GM18861 (cell line): ENCODE results near the gene VDAC2.
A peak's percentile ranks its signal among the peaks of the same experiment; 100 is the strongest.
"Not testable (repeated sequence)": the region's sequence is repeated elsewhere in the genome, so short reads cannot be mapped to it uniquely, and the experiment has no call there.

Experiments used
- ATAC-seq: cut with Tn5 transposase; IDR thresholded peaks from one replicate; pipeline ENCODE4 v1.9.1; 2021; ENCODE audit not compliant: unreplicated experiment

The VDAC2 gene, protein sequence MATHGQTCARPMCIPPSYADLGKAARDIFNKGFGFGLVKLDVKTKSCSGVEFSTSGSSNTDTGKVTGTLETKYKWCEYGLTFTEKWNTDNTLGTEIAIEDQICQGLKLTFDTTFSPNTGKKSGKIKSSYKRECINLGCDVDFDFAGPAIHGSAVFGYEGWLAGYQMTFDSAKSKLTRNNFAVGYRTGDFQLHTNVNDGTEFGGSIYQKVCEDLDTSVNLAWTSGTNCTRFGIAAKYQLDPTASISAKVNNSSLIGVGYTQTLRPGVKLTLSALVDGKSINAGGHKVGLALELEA

DNA sequence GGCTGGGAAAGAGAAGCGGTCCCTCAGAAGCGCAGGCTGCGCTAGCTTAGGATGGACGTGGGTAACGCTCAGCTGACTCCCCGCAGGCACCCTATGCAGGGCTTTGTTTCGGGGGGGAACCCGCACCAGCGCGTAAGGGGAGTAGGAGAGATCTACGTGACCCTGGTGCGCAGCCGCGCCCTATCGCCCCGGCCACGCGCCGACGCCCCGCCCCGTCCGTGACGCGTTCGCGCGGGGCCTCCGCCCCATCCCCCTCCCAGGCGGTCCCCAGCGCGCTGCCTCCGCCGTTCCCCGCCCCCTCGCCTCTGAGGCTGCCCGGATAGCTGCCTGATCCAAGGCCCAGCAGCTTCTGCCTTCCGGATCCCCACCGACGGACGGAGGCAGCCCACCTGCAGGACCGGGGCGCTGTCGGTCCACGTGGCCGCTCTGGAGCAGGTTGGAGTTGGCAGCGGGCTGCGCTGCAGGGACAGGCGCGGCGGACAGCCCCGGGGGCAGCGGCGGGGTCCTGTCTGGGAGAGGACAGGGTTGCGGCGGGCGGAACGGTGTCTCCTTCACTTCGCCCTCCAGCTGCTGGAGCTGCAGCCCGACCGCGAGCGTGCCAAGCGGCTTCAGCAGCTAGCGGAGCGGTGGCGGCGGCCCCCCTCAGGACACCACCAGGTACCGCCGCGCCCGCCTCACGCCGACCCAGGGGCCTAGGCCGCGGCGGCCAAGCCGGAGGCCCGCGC, at the start of gene VDAC2:
Gene VDAC2 (plus strand): TSS at position 515 of the 725 bp plus-strand sequence. CDS start 363 bp downstream, outside the sequence.
- ATAC-seq = peak; percentile 58

DNA sequence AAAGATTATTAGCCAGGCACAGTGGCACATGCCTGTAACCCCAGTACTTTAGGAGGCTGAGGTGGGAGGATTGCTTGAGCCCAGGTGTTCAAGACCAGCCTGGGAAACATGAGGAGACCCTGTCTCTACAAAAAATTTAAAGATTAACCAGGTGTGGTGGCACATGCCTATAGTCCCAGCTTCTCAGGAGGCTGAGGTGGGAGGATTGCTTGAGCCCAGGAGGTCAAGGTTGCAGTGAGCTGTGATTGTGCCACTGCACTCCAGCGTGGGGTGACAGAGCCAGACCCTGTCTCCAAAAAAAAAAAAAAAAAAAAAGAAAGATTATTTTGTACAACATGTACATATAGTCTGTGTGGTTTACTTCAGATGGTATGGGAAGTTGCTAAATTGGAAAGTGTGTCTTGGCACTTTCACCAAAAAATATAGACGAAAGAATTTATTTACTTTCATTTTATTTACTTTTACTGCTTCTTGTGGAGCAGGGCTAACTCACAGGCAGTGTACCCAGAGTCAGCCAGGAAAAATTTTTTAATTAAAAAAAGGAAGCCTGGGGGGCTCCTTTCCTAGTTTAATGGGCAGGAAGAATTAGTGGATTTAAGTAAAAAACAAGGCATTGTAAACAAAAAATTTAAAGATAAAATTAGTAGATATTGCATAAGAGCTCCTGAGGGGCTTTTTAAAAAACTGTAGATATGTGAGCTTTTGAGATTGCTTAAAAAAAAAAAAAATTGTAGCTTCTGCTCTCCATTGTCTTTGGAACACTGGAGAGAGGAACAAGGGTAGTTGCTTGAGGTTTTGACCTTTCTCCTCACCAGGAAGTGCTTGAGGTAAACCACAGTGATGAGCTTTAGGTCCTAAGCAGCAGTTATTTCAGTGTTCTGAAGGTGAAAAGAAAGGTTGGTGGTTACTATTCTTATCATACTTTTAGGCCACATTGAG, 44.6 kb upstream of the VDAC2 start:
- peak; percentile 91 for ATAC-seq

GRCh38 chr10:75166623-75166972, 44.0 kb upstream of the VDAC2 start:
- ATAC-seq = peak; percentile 31

DNA sequence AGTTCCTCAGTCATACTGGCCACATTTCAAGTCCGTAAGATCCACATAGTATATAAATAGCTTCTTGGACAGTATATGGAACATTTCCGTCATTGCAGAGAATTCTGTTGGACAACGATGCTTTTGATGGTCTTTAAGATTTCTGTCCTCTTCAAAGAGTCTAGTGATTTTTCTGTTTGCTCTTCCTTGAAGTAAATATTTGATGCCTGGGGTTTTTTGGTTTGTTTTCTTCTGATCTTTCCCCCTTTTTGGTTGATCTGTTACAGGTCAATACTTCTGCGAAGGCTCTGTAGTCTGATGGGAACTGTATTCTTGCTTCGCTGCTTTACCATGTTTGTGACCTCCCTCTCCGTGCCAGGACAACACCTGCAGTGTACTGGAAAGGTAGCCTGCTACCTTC, 42.3 kb upstream of the VDAC2 start:
- ATAC-seq = no peak

- ATAC-seq = no peak
Observed at GRCh38 chr10:75170215-75170614, 40.4 kb upstream of the VDAC2 start.

GRCh38 chr10:75175046-75175445, 35.5 kb upstream of the VDAC2 start:
- ATAC-seq = no peak

GRCh38 chr10:75176046-75176445, 34.5 kb upstream of the VDAC2 start:
- no peak for ATAC-seq

DNA sequence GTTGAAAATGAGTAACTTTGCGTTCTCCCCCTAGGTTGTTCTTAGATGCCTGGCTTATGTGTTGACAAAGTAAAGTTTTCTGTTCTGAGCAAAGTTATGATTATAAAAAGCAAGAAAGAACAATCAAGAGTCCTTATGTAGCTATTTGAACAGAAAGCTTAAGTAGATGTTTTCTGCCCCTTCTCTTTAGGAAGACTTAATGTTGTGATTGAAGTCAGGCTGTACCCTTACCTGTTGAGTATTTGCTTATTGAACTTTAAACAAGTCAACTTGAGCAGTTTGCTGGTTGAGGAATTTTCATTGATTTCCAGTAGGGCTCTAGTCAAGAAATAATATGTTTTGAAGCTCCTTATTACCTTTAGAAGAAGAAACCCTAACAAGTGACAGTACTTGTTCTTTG, 33.9 kb upstream of the VDAC2 start:
- ATAC-seq = no peak

GRCh38 chr10:75179657-75180177, 30.9 kb upstream of the VDAC2 start:
- ATAC-seq = no peak

DNA sequence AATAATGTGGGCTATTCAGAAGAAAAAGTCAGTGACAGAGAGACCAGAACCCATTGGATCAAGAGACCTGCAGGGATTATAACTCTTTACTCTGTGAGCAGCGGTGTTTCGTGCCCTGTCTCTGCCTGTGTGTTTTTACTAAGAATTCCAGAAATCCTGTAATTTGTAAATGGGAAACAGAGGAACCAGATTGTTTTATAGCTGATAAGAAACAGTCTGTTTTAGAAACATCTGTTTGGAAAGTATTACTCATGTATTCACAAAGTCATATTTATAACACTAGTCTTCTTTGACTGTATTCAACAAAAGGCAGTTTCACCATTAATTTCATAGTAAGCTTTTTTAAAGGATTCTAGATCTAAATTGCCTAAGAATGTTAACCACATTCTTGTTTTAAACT, 30.0 kb upstream of the VDAC2 start:
- ATAC-seq = no peak

GRCh38 chr10:75181073-75181472, 29.5 kb upstream of the VDAC2 start:
- no peak for ATAC-seq

DNA sequence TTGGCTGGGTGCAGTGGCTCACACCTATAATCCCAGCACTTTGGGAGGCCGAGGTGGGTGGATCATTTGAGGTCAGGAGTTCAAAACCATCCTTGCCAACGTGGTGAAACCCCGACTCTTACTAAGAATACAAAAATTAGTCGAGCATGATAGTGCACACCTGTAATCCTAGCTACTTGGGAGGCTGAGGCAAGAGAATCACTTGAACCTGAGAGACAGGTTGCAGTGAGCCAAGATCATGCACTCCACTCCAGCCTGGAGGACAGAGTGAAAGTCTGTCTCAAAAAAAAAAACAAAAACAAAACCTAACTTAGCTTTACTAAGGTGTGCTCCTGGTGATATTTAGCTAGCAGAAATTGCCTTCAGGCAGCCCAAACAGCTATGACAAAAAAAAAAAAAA, 24.3 kb upstream of the VDAC2 start:
- no peak for ATAC-seq

GRCh38 chr10:75187961-75188426, 22.6 kb upstream of the VDAC2 start:
- ATAC-seq = peak; percentile 56

GRCh38 chr10:75188522-75188921, 22.1 kb upstream of the VDAC2 start:
- ATAC-seq = not testable (repeated sequence)

DNA sequence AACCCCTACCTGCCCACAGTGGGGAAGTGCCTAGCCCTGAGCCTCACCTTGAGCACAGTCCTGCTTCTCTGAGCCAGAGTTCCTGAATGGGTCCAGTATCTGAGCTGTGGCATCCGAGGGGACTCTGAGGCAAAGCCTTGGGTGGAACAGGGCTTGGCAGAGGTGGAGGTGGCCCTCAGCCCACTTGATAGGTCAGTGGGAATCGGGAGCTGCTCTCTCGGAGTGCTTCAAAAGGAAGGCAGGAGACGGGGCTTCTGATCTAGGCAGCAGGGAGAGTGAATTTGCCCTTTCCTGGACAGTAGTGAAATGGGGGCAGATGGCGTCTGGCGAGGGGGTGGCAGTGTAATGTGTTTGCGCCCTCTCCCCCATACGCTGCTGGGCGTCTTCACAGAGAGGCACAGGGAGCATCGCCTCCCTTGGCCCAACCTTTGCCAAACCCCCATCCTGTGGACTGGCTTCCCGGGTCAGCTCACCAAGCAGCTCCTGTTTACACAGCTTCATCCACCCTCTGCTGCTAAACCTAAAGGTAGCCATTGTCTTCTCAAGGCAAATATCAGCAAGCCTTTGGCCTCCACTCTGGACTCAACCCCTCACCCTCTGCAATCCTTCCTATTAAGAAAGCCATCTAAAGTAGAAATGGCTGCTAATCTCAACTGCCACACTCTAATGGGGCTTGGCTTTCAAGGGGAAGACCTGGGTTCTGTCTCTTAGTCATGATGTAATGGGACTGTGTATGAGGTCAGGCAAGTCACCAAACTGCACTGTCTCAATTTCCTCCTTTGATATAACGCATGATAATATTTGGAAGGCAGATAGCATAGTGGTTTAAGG, 21.1 kb upstream of the VDAC2 start:
- ATAC-seq = no peak

- ATAC-seq = no peak
Observed at GRCh38 chr10:75191821-75192568, 18.6 kb upstream of the VDAC2 start.

- ATAC-seq = not testable (repeated sequence)
Observed at GRCh38 chr10:75194625-75195024, 16.0 kb upstream of the VDAC2 start.

- ATAC-seq = no peak
Observed at GRCh38 chr10:75195035-75195763, 15.4 kb upstream of the VDAC2 start.

DNA sequence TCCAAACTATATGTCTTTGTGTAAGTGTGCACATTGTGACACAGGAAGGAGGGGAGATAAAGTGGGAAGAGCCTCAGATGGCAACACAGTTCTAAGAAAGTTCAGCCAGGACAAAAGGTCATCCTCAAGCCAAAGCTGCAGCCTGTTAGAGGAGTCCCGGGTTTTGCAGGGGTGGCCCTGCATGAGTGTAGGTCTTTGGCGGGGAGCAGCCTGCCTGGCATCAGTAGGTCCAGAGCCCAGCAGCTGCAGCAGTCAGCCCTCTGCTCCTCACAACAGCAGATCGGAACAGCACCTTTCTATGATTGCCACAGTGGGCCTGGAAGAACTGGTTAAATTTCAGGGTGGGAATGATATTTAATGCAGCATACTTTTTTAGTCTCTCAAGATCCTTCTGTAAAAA, 13.5 kb upstream of the VDAC2 start:
- ATAC-seq = no peak
